Stimulated activated CD4-positive, alpha-beta T cell treated with anti-CD3 and anti-CD28 coated beads, Interleukin-4, amount 100 ng/mL, for 4 hours (primary cell): Measurements from ENCODE around the gene FBXW4.
"Not testable (repeated sequence)": the region's sequence is repeated elsewhere in the genome, so short reads cannot be mapped to it uniquely, and the experiment has no call there.

Source experiments
- DNase-seq, 2 experiments: peaks; one replicate each; pipeline ENCODE4 v3.0.0-alpha.2; 2020

Gene FBXW4

GRCh38 chr10:101651336-101651735 lies 43.6 kb downstream of the FBXW4 start:
- no peak for DNase-seq

DNA sequence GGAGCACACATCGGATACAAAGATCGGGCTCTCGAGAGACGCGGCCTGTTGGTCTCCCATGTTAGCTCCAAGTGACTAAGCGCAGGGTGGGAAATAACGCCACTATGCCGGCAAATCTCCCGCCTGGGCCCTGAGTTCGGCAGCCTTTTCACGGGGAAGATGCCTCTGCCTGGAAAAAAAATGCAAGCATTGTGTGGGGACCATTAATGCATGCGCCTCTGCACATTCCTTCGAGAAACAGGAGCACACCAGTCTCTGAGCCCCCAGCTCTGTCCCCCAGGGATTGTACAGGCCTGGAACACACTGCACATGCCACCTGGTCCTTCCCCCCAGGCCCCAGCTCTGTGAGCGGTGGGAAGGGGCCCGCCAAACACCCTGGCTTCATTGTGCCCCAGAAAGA lies 44.1 kb downstream of the FBXW4 start:
- no peak for DNase-seq

DNA sequence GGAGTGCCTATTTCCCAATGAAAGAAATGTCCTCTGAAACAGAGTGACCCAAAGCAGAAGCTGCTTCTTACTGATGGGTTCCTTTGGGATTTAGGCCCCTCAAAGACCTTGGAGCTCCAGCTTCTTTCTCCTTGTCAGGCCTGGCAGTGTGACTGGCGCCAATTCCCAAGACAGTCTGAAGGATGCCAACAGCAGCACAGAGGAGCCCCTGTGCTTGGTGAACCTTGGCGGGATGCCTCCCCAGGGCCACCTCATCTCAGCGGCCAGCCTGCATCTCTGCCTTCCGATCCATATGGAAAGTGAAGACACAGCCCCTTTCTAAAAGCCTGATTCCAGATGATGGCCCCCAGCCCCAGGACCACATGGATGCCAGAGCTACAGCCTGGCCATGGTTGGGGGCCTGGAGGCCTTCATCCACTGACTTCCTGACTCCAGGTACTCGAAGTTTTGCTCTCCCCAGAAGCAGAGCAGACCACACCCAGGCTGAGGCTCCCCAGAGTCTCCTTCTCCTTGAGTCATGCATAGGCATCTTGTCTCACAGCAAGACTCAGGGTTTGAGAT lies 45.4 kb downstream of the FBXW4 start:
- no peak for DNase-seq

DNA sequence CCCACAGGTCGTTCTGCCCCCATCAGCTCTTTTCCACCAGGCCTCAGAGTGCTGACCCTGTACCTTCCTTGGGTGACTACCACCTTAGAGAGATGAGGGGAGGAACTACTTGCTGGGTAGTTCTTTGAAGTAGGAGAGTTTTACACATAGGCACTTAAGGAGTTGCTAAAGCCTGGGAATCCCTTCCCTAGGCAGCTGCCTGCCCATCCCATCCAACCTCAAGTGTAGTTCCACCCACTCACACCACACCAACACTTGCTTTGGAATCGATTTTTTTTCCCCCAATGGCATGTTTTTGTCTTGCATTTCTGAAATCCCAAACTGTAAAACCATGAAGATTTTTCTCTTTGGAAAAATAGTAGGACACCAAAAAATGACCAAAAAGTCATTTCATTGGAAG lies 47.7 kb downstream of the FBXW4 start:
- DNase-seq, result no peak

GRCh38 chr10:101646364-101646763 lies 48.6 kb downstream of the FBXW4 start:
- DNase-seq, result no peak

GRCh38 chr10:101645659-101646058 lies 49.3 kb downstream of the FBXW4 start:
- no peak for DNase-seq

DNA sequence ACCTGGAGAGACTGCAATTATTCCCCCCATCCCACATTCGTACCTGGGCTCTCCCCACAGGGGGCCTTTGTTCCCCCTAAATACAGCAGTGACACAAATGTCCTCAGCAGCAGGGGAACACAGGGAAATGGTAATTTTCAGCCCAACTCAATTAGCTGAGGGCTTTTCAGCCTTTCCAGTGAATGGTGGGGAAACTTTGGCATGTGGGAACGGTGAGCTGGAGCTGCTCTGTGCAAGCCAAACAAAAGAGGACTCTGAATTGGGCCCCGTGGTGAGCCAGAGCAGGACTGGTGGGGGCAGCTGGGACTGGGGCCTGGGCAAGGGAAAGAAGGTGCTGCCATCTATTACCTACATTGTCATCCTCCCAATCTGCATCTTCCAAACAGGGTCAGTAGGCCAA lies 51.0 kb downstream of the FBXW4 start:
- DNase-seq, result no peak

GRCh38 chr10:101643546-101643945 lies 51.4 kb downstream of the FBXW4 start:
- no peak for DNase-seq

DNA sequence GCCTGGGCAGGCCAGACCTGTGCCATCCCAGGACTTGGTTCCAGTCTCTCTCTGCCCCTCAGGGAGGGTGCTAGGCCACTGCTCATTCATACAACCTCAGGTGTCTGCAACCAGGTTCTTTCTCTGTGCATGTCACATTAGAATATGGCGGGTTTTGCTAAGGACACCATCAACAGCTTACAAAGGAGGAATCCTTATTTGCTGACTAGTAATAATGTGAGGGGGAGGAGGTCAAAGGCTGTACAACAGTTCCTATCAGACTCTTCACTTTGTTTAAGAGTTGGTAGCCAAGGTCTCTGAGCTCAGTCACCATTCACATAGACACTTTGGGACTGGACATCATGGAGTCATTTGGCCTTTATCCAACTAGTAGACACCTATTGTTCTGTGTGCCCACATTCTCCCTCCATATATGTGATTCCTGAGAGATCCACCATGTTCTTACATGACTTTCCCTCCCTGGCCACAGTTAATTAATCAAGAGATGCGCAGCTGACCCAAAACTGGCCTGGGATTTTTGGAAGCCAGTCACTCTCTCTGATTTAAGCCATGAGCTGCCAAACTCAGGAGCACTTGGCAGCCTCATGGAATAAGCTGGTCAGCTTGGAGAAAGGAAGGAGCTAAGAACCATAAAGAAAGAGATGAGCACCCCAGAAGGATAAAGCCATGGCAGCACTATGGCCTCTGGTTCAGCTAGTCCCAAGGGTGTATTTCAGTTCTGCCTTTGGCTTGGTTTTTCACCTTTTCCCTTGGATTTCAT lies 55.6 kb downstream of the FBXW4 start:
- DNase-seq, result no peak

DNA sequence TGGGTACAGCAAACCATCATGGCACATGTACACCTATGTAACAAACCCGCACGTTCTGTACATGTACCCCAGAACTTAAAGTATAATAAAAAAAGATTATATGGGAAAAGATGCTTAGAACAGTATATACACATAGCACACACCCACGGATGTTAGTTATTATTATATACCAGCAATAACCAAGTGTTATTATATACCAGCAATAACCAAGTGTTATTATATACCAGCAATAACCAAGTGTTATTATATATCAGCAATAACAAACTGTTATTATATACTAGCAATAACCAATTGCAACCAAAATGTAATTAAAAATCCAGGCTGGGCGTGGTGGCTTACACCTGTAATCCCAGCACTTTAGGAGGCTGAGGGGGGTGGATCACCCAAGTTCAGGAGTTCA lies 61.5 kb downstream of the FBXW4 start:
- DNase-seq, result not testable (repeated sequence)

DNA sequence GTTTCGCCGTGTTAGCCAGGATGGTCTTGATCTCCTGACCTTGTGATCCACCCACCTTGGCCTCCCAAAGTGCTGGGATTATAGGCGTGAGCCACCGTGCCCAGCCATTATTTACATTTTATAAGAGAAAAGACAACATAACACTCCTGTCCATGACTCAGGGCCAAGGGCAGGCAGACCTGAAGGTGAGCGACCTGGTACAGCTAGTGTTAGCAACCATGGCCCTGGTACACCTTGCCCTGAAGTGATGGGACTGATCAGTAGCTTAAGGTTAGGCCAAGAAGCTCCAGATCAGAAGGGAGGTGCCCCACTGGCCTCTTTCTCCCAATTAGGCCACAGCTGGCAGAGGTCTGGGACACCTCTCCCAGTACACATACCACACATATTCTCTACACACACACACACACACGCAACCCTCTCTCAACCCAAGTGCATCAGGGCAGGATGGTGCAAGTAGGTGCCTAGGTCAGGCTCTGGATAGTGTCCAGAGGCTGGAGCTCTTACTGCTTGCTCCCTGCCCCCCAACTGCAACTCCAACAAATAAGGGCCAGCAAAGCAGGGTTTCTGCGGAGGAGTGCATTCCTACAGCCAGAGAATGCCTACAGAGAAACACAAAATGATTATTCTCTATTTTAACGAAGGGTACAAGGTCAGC lies 63.0 kb downstream of the FBXW4 start:
- no peak for DNase-seq

DNA sequence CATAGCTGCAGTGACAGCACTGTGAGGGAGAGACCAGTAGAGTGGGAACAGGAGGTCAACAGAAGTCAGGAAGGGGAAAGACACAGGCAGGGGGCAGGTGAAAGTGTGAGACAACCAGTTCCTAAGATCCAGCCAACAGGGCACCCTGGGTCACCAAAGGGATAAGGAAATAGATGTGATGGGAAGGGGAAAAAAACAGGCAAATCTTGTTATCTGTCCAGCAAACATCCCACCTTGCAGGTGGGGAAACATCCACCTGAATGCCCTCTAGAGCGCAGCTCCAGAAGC lies 64.4 kb downstream of the FBXW4 start:
- DNase-seq, result no peak

DNA sequence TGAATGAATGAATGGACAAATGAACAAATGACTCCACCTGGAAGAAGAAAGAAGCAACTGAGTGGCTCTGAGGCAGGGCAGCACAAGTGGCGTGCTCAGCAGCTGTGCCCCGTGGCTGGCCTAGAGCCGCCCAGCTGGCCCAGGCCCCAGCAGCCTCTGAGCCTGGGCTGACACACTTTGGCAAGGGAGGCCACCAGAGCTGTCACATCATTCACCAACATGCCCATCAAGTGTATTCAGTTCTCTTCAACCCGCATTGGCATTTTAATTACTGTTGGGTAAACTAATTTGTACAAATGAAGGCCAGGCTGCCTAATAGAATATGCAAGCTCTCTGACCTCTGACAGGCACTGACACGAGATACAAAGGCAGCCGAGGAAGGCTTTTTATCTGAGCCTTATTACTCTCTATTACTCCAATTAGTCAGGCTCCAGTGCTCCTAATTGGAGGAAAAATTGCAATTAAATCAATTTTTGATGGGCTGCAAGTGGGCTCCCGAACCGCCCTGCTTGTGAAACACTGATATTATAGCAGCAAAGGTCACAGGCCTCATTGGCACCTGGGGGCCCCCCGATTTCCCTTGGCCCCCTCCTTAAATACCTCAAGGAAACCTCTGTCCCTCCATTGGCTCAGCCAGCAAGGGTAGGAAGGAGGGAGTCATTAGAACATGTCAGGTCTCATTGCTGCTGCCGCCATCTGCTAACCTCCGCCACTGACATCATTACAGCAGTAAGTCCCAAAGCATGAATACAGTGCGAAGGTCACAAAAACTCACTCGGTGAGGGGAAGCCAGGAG lies 64.9 kb downstream of the FBXW4 start:
- no peak for DNase-seq

- no peak for DNase-seq
These were observed 69.1 kb downstream of the FBXW4 start for GRCh38 chr10:101625821-101626412.

GRCh38 chr10:101624526-101625102 lies 70.4 kb downstream of the FBXW4 start:
- DNase-seq, result no peak

- no peak for DNase-seq
These were observed 71.4 kb downstream of the FBXW4 start for GRCh38 chr10:101623528-101623927.

- no peak for DNase-seq
These were observed 75.0 kb downstream of the FBXW4 start for GRCh38 chr10:101619983-101620382.

- no peak for DNase-seq
These were observed 76.1 kb downstream of the FBXW4 start for GRCh38 chr10:101618871-101619270.

DNA sequence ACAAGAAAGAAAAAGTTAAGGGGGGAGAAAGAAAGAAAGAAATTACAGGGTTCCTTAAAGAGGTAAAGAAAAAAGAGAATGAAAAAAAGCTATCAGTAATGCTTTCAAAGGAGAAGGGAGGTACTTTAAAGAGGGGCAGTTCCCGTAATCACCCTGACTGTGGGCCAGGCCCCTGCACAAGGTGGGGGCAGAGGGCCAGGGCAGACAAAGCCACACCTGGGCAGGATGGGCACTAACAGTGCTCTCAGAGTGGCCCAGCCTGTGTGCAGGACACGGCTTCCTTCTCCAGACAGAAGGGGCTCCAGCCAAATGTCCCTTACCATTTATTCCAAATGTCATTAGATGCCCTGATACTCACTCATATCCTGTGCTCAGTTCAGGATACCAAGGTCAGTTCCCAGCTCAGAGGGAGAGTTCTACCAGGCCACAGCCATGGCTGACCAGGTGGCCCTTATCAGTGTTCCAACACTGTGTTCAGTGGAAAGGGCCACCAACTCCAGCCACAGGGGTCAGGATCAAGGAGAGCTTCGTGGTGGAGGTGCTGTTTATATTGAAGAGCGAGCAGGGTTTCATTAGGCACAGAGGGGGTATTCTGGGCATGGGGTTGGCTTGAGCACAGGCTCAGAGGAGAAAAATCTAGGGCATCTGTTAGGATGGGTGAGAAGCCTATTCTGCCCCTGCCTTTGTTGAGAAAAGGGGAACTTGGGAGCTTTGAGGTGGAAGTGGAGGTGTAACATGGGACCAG lies 77.0 kb downstream of the FBXW4 start:
- DNase-seq, result no peak

GRCh38 chr10:101617102-101617823 lies 77.7 kb downstream of the FBXW4 start:
- no peak for DNase-seq

DNA sequence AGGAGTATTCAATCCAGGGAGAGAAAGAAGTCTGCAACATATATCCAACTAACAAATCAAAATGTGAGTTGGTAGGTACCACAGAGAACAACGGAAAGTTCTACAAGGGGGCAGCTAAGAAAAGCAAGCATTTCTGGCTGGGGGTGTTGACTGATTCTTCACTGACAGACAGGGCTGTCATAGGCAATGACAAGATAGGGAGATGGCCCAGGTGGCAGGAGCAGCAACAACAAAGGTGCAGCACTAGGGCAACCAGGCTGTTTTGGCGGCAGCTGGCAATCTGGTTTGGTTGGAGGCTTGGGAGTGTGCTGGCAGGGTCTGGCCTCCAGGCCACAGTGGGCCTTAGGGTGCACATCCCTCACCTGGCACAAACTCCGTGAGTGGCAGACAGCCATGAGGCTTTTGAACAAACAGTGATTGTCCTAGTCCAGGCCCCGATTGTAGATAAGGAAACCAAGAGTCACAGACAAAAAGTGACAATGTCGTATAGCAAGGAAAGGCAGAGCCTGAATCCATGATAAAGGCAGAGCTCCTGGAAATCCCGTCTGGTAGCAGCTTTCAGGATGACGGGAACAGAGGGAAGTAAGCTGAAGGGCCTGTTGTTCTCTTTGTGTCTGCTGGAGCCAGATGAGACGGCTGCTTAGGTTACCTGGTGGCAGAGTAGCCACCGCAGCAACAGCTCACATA lies 78.4 kb downstream of the FBXW4 start:
- DNase-seq, result no peak
